ENCODE results near the gene AGBL1. TPM values are rescaled to one million over a fixed set of nuclear protein-coding genes. Genes with fewer than 3 reads are reported as not detected.

AGBL1 gene
- total and polyA plus RNA-seq, 2 donors (not counting 3 experiments of a cell fraction or from before 2014, with no cell fraction given): not detected

DNA sequence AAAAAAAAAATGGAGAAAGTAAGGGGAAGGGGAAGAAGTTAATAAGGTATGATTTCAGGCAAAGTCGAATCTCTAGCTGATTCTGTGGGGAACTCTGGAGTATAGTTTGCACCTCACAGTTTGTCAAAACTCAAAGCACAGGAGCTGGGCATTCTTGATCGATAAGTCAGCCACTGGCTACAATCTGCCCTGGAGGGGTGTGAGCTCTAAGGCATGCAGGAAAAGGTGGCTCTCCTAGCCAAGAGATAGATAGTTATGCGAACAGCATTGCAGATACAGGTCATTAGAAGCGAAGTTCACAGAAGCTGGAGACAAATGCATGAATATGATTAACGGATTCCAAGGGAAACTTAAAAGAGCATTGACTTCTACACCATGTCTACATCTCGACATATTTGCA lies 952.6 kb downstream of the AGBL1 start:
- Histone ChIP-seq H3K27ac (ENCODE audit: insufficient read depth, low read depth, low read length) (no peak overlapping the region), H3K4me1 (ENCODE audit: control insufficient read depth, extremely low read depth, insufficient read depth, low read length) (no peaks in the 10 kb centered on the region)
- dilution Hi-C loops (cut with MboI; ENCODE audit: extremely low pct_ligation_motif_present, low sequenced_read_pairs): no loop called here

GRCh38 chr15:87033056-87033455 lies 953.4 kb downstream of the AGBL1 start:
- BruUV-seq (replicated peaks): no TSS peak
- dilution Hi-C loops (cut with MboI; ENCODE audit: extremely low pct_ligation_motif_present, low sequenced_read_pairs): no loop called here

More for the DNA sequence above, 952.6 kb downstream of the AGBL1 start:
- H3K4me3 ChIP-seq (replicated peaks in 1 of 3; ENCODE audit: insufficient read depth in 1 of 3, low read depth in 1 of 3, low read length in 3 of 3): no peak overlapping the region
- no peak overlapping the region for H3K9ac ChIP-seq (replicated peaks; ENCODE audit: extremely low read depth, insufficient read depth, low read length)
- no peak for FAIRE-seq
- no peaks in the 10 kb centered on the region for H3K9me1 ChIP-seq (replicated peaks; ENCODE audit: control insufficient read depth, extremely low read depth, insufficient read depth, low read length)
- ChIA-PET CTCF (no interaction called here), POLR2A (no interaction called here)
- H2AFZ ChIP-seq (ENCODE audit: low read depth, low read length): no peak overlapping the region
- no peaks in the 10 kb centered on the region for H3K79me2 ChIP-seq (ENCODE audit: control insufficient read depth, insufficient read depth, low read length)
- no peaks in the 10 kb centered on the region for H3K36me3 ChIP-seq (ENCODE audit: control insufficient read depth in 2 of 2, extremely low read depth in 1 of 2, insufficient read depth in 2 of 2, low read length in 2 of 2)
- no TSS peak for BruUV-seq (replicated peaks)
- TF ChIP-seq, protein P1, sequence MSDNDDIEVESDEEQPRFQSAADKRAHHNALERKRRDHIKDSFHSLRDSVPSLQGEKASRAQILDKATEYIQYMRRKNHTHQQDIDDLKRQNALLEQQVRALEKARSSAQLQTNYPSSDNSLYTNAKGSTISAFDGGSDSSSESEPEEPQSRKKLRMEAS (IDR thresholded peaks at IDR 0.05; ENCODE audit: insufficient read depth, insufficient read length): no peak
- TF ChIP-seq POLR2AphosphoS5 (IDR thresholded peaks at IDR 0.05; ENCODE audit: insufficient read depth, low read depth, low read length) (no peak), GATA2 (IDR thresholded peaks at IDR 0.05; ENCODE audit: insufficient read depth, insufficient read length, low read depth, low read length) (no peak), JUN (IDR thresholded peaks at IDR 0.05; ENCODE audit: borderline replicate concordance, insufficient read depth, insufficient read length, low read depth) (no peak)
- TF ChIP-seq, protein P2, sequence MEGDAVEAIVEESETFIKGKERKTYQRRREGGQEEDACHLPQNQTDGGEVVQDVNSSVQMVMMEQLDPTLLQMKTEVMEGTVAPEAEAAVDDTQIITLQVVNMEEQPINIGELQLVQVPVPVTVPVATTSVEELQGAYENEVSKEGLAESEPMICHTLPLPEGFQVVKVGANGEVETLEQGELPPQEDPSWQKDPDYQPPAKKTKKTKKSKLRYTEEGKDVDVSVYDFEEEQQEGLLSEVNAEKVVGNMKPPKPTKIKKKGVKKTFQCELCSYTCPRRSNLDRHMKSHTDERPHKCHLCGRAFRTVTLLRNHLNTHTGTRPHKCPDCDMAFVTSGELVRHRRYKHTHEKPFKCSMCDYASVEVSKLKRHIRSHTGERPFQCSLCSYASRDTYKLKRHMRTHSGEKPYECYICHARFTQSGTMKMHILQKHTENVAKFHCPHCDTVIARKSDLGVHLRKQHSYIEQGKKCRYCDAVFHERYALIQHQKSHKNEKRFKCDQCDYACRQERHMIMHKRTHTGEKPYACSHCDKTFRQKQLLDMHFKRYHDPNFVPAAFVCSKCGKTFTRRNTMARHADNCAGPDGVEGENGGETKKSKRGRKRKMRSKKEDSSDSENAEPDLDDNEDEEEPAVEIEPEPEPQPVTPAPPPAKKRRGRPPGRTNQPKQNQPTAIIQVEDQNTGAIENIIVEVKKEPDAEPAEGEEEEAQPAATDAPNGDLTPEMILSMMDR (IDR thresholded peaks at IDR 0.05; ENCODE audit: extremely low read depth in 1 of 2, insufficient read depth in 1 of 2, low read depth in 1 of 2, low read length in 2 of 2): no peak
- DNase-seq (ENCODE audit: low read depth, low spot score): no peak
- H3K9me3 ChIP-seq (replicated peaks; ENCODE audit: control insufficient read depth, insufficient read depth, low read length): peaks cover 10% of the 10 kb centered on the region
- no peaks in the 10 kb centered on the region for H4K20me1 ChIP-seq (replicated peaks; ENCODE audit: control insufficient read depth, extremely low read depth, insufficient read depth, low read length)
- H3K27me3 ChIP-seq (ENCODE audit: control insufficient read depth in 2 of 2, insufficient read depth in 2 of 2, low read length in 2 of 2): no peaks in the 10 kb centered on the region
- H3K4me2 ChIP-seq (ENCODE audit: insufficient read depth, low read length): no peak overlapping the region
- intact Hi-C loops (cut with micrococcal nuclease): no loop called here

More at GRCh38 chr15:87033056-87033455, 953.4 kb downstream of the AGBL1 start:
- H3K4me3 ChIP-seq (replicated peaks in 1 of 3; ENCODE audit: insufficient read depth in 1 of 3, low read depth in 1 of 3, low read length in 3 of 3): no peak overlapping the region
- TF ChIP-seq JUN (IDR thresholded peaks at IDR 0.05; ENCODE audit: borderline replicate concordance, insufficient read depth, insufficient read length, low read depth) (no peak), MYC (IDR thresholded peaks at IDR 0.05; ENCODE audit: low read depth, low read length) (no peak), FOS (IDR thresholded peaks at IDR 0.05; ENCODE audit: borderline replicate concordance, insufficient read depth, low read length) (no peak), EZH2 (IDR thresholded peaks at IDR 0.05; ENCODE audit: borderline replicate concordance, low read depth, low read length, severe bottlenecking) (no peak), POLR2A (IDR thresholded peaks at IDR 0.05; ENCODE audit: low read depth, low read length) (no peak)
- H3K9me3 ChIP-seq (replicated peaks; ENCODE audit: control insufficient read depth, insufficient read depth, low read length): peaks cover 10% of the 10 kb centered on the region
- FAIRE-seq (no peak), DNase-seq (ENCODE audit: low read depth, low spot score) (no peak)
- H3K9me1 ChIP-seq (replicated peaks; ENCODE audit: control insufficient read depth, extremely low read depth, insufficient read depth, low read length): no peaks in the 10 kb centered on the region
- no peaks in the 10 kb centered on the region for H3K4me1 ChIP-seq (ENCODE audit: control insufficient read depth, extremely low read depth, insufficient read depth, low read length)
- POLR2A ChIA-PET: no interaction called here
- no peaks in the 10 kb centered on the region for H4K20me1 ChIP-seq (replicated peaks; ENCODE audit: control insufficient read depth, extremely low read depth, insufficient read depth, low read length)
- no peak overlapping the region for H3K4me2 ChIP-seq (ENCODE audit: insufficient read depth, low read length)
- no peak overlapping the region for H3K9ac ChIP-seq (replicated peaks; ENCODE audit: extremely low read depth, insufficient read depth, low read length)
- CTCF ChIA-PET: no interaction called here
- no peak overlapping the region for H2AFZ ChIP-seq (ENCODE audit: low read depth, low read length)
- no peaks in the 10 kb centered on the region for H3K36me3 ChIP-seq (ENCODE audit: control insufficient read depth in 2 of 2, extremely low read depth in 1 of 2, insufficient read depth in 2 of 2, low read length in 2 of 2)
- no peak overlapping the region for H3K27ac ChIP-seq (ENCODE audit: insufficient read depth, low read depth, low read length)
- no peaks in the 10 kb centered on the region for H3K27me3 ChIP-seq (ENCODE audit: control insufficient read depth in 2 of 2, insufficient read depth in 2 of 2, low read length in 2 of 2)
- intact Hi-C loops (cut with micrococcal nuclease): no loop called here
- H3K79me2 ChIP-seq (ENCODE audit: control insufficient read depth, insufficient read depth, low read length): no peaks in the 10 kb centered on the region

Data from endothelial cell of umbilical vein (primary cell).